OCI-LY7 (cell line): ENCODE data around the gene ACP7. TPM values are rescaled to one million over a fixed set of nuclear protein-coding genes. Genes with fewer than 3 reads are reported as not detected.

Experiments used
- BruUV-seq: library from RNA; stranded (reverse); fragments of 400-500 nt; replicated peaks from 2 replicates; lab custom pipeline; 2021; lab: Mats Ljungman, UMichigan
- CTCF ChIA-PET: fragments of 300-600 bp; sonication (Branson Sonifier 250); formaldehyde crosslinking; loops from one replicate; lab custom pipeline; 2022; ENCODE audit warnings: antibody characterized with exemption; ENCODE audit not compliant: unreplicated experiment; lab: Charles Lee
- POLR2A ChIA-PET: fragments of 300-600 bp; sonication (Branson Sonifier 250); formaldehyde crosslinking; loops from one replicate; lab custom pipeline; 2022; ENCODE audit warnings: antibody characterized with exemption; lab: Charles Lee
- DNase-seq: peaks from one replicate; pipeline ENCODE4 v3.0.0-alpha.2; 2015; ENCODE audit warnings: low spot score
- H2AFZ ChIP-seq: fragments of 200-600 bp; sonication (generic), shearing (Covaris generic); 2 replicates; pipeline ENCODE4 v1.6.1; 2014; ENCODE audit warnings: mild to moderate bottlenecking, antibody characterized with exemption, low read length, moderate library complexity
- H3K27ac ChIP-seq: fragments of 200-600 bp; sonication (generic); 2 replicates; pipeline ENCODE4 v1.5.1; 2014; ENCODE audit warnings: mixed run types, low read depth, mild to moderate bottlenecking, moderate library complexity, low read length, inconsistent platforms; ENCODE audit not compliant: poor library complexity, severe bottlenecking
- H3K36me3 ChIP-seq: fragments of 200-600 bp; sonication (generic); 2 replicates; pipeline ENCODE4 v1.6.1; 2014; ENCODE audit warnings: mild to moderate bottlenecking, antibody characterized with exemption, low read length, moderate library complexity, mixed read lengths; ENCODE audit not compliant: insufficient read depth
- H3K4me1 ChIP-seq: fragments of 200-600 bp; sonication (generic); 2 replicates; pipeline ENCODE4 v1.5.1; 2014; ENCODE audit warnings: mild to moderate bottlenecking, low read length; ENCODE audit not compliant: insufficient read depth, poor library complexity, severe bottlenecking
- H3K4me2 ChIP-seq: fragments of 200-600 bp; sonication (generic); 2 replicates; pipeline ENCODE4 v1.6.1; 2014; ENCODE audit warnings: mild to moderate bottlenecking, low read length
- H3K4me3 ChIP-seq: fragments of 200-600 bp; sonication (generic); 2 replicates; pipeline ENCODE4 v1.5.1; 2014; ENCODE audit warnings: mild to moderate bottlenecking, low read depth, low read length; ENCODE audit not compliant: poor library complexity, severe bottlenecking
- H3K79me2 ChIP-seq: fragments of 200-600 bp; sonication (generic); 2 replicates; pipeline ENCODE4 v1.6.1; 2016; ENCODE audit warnings: low read depth, mild to moderate bottlenecking, low read length, moderate library complexity, mixed read lengths; ENCODE audit not compliant: insufficient read depth
- H3K9me2 ChIP-seq: fragments of 200-600 bp; sonication (generic); 2 replicates; pipeline ENCODE4 v1.6.1; 2016; ENCODE audit warnings: mild to moderate bottlenecking, low read length, mixed read lengths; ENCODE audit not compliant: insufficient read depth
- H3K9me3 ChIP-seq: fragments of 200-600 bp; sonication (generic); 2 replicates; pipeline ENCODE4 v1.6.1; 2014; ENCODE audit warnings: mild to moderate bottlenecking, mixed run types, low read length, mixed read lengths
- H4K20me1 ChIP-seq: fragments of 200-600 bp; sonication (generic); 2 replicates; pipeline ENCODE4 v1.6.1; 2014; ENCODE audit warnings: mild to moderate bottlenecking, antibody characterized with exemption, low read length, moderate library complexity, mixed read lengths; ENCODE audit not compliant: insufficient read depth
- EZH2phosphoT487 ChIP-seq: fragments of 200-600 bp; sonication (generic); IDR thresholded peaks from 2 replicates; pipeline ENCODE4 v1.6.1; 2018; ENCODE audit warnings: low read depth, borderline replicate concordance, mild to moderate bottlenecking, mixed run types, antibody characterized with exemption, low read length, moderate library complexity, mixed read lengths
- intact Hi-C: fragments of 100-400 bp; cut with micrococcal nuclease; formaldehyde crosslinking; loops from one replicate; pipeline ENCODE4 v1.10.0; 2022; ENCODE audit not compliant: unreplicated experiment
- total RNA-seq, 2 experiments: library from RNA; depleted of rRNA in 1 of 2; stranded (reverse); fragments of >200 nt in 1 of 2; shearing (Covaris generic) in 1 of 2; gene quantifications; 2 replicates each; pipeline ENCODE4 v1.2.3, GENCODE V29; 2014 to 2022
- TF ChIP-seq, protein P1 (sequence below): fragments of 200-600 bp; sonication (generic); conservative IDR thresholded peaks from 2 replicates; pipeline ENCODE4 v1.5.1; 2014; ENCODE audit warnings: mild to moderate bottlenecking, antibody characterized with exemption, low read length, moderate library complexity, mixed read lengths

The ACP7 gene
- total RNA-seq, 2 experiments from 2014 or later, result not detected

DNA sequence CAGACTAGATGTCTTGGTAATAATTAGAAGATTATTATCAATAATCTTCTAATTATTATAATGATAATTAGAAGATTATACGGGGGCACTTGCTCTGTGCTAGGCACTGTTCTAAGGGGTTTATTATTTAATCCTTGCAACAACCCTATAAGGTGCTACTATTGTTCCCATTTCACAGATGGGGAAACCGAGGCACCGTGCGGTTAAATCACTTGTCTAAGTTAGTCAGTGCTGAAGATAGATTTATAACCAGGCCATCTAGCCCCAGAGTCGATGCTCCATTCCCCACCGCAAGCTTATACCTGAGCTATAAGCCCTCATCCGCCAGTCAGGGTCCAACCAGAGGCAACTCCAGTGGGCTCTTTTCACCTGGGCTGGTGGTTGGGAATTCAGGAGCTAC lies 2.0 kb upstream of the ACP7 start:
- H3K36me3 ChIP-seq, result no peaks in the 10 kb centered on the region
- POLR2A ChIA-PET, result interaction anchor here (0.7 kb wide), 1 partner anchor 142 kb away, joined by 3 read pairs; no protein-coding TSS in a partner anchor
- intact Hi-C loops, result no loop called here
- H3K9me3 ChIP-seq, result no peaks in the 10 kb centered on the region
- no peaks in the 10 kb centered on the region for H3K79me2 ChIP-seq
- H3K4me1 ChIP-seq, result no peaks in the 10 kb centered on the region
- H2AFZ ChIP-seq, result no peak overlapping the region
- TF ChIP-seq, protein P1, sequence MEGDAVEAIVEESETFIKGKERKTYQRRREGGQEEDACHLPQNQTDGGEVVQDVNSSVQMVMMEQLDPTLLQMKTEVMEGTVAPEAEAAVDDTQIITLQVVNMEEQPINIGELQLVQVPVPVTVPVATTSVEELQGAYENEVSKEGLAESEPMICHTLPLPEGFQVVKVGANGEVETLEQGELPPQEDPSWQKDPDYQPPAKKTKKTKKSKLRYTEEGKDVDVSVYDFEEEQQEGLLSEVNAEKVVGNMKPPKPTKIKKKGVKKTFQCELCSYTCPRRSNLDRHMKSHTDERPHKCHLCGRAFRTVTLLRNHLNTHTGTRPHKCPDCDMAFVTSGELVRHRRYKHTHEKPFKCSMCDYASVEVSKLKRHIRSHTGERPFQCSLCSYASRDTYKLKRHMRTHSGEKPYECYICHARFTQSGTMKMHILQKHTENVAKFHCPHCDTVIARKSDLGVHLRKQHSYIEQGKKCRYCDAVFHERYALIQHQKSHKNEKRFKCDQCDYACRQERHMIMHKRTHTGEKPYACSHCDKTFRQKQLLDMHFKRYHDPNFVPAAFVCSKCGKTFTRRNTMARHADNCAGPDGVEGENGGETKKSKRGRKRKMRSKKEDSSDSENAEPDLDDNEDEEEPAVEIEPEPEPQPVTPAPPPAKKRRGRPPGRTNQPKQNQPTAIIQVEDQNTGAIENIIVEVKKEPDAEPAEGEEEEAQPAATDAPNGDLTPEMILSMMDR, result no peak
- no peak for TF ChIP-seq EZH2phosphoT487
- H3K4me3 ChIP-seq, result no peak overlapping the region
- DNase-seq, result no peak
- H3K27ac ChIP-seq, result no peak overlapping the region
- no TSS peak for BruUV-seq
- no peak overlapping the region for H3K4me2 ChIP-seq
- CTCF ChIA-PET, result no interaction called here
- no peaks in the 10 kb centered on the region for H4K20me1 ChIP-seq
- no peaks in the 10 kb centered on the region for H3K9me2 ChIP-seq

DNA sequence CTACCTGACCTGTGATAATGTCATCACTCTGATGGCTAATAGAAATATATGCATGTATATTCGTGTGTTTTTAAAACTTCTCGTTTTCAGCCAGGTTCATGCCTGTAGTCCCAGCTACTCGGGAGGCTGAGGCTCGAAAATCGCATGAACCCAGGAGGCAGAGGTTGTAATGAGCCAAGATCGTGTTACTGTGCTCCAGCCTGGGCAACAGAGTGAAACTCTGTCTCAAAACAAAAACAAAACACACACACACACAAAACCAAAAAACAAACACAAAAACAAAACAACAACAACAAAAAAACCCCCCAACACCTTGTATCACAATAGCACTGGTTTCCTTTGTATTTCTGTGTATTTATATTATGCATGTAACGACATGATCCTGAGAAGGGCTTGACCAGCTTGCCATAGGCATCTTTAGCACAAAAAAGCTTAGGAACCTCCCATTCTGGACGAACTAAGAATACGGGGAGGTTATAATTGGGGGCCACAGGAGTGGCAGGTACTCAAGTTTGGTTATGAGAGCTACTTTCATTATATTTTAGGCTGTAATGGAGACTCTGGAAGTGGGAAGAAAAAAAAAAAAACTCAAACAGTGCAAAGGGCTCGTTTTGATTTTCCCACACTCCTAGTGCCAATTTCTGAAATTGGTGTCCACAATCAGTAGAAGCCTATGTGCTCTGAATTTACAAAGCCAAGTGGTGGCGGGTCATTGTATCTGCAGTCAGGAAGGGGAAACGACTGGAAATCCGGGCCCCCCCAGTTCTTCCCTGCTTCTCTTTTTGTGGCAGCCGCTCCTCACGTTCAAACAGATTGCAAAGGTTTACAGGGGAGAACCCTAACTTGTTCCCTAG lies 1.2 kb upstream of the ACP7 start:
- ChIA-PET CTCF (no interaction called here), POLR2A (interaction anchor here (0.7 kb wide), 1 partner anchor 141 kb away, joined by 3 read pairs; no protein-coding TSS in a partner anchor)
- Histone ChIP-seq H3K4me2 (no peak overlapping the region), H3K4me3 (no peak overlapping the region), H4K20me1 (no peaks in the 10 kb centered on the region), H3K9me3 (no peaks in the 10 kb centered on the region), H3K27ac (no peak overlapping the region), H3K9me2 (no peaks in the 10 kb centered on the region), H3K79me2 (no peaks in the 10 kb centered on the region), H3K36me3 (no peaks in the 10 kb centered on the region), H2AFZ (no peak overlapping the region), H3K4me1 (no peaks in the 10 kb centered on the region)
- TF ChIP-seq, protein P1, result no peak
- no peak for TF ChIP-seq EZH2phosphoT487
- no TSS peak for BruUV-seq
- intact Hi-C loops, result no loop called here
- no peak for DNase-seq

DNA sequence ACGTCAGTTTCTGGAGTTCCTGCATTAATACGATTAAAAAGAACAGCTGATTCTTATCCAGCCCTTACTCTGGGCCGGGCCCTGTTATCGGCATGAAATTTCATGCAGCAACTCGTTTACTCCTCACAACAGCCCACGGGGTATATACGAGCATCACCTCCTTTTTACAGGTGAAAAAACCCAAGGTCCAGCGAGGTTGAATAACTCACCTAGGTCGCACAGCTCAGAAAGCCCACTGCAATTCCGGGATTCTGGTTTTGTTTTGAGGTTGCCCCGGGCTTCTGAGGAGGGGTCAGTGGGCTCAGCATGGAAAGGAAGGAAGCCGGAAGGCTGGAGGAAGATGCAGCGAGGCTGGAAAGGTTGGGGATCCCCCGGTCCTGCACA lies 577 bp upstream of the ACP7 start:
- CTCF ChIA-PET, result no interaction called here
- no peak overlapping the region for H3K4me3 ChIP-seq

More for the DNA sequence above, 577 bp upstream of the ACP7 start:
- Histone ChIP-seq H3K9me3 (no peaks in the 10 kb centered on the region), H2AFZ (no peak overlapping the region), H4K20me1 (no peaks in the 10 kb centered on the region), H3K27ac (no peak overlapping the region), H3K79me2 (no peaks in the 10 kb centered on the region), H3K4me2 (no peak overlapping the region), H3K4me1 (no peaks in the 10 kb centered on the region), H3K9me2 (no peaks in the 10 kb centered on the region), H3K36me3 (no peaks in the 10 kb centered on the region)
- TF ChIP-seq, protein P1, result no peak
- no peak for TF ChIP-seq EZH2phosphoT487
- POLR2A ChIA-PET, result no interaction called here
- DNase-seq, result no peak
- intact Hi-C loops, result no loop called here
- no TSS peak for BruUV-seq
